ENCODE results near the gene PERM1.

- no peak for TF ChIP-seq EZH2 (IDR thresholded peaks at IDR 0.05; ENCODE audit: insufficient read depth, poor library complexity, severe bottlenecking)
- no peak for TF ChIP-seq EZH2phosphoT487 (IDR thresholded peaks at IDR 0.05; ENCODE audit: insufficient read depth, low read depth)
Measured at GRCh38 chr1:943545-944340, 38.1 kb downstream of the PERM1 start.

Measured in GM23248 (cell line).